Raji (cell line): ENCODE measurements around the gene ITPK1.

ENCODE experiments used
- POLR2A ChIP-seq: IDR thresholded peaks from 2 replicates; pipeline ENCODE4 v1.6.1; 2011; ENCODE audit warnings: low read depth, low read length, control low read depth; ENCODE audit not compliant: insufficient read depth

The ITPK1 gene

GRCh38 chr14:92952481-92953298, 163.0 kb downstream of the ITPK1 start:
- no peak for TF ChIP-seq POLR2A

GRCh38 chr14:92951912-92952471, 163.7 kb downstream of the ITPK1 start:
- no peak for TF ChIP-seq POLR2A

- no peak for TF ChIP-seq POLR2A
Measured at GRCh38 chr14:92951261-92951660, 164.5 kb downstream of the ITPK1 start.

GRCh38 chr14:92950773-92951172, 165.0 kb downstream of the ITPK1 start:
- TF ChIP-seq POLR2A = no peak

GRCh38 chr14:92950193-92950540, 165.6 kb downstream of the ITPK1 start:
- TF ChIP-seq POLR2A = no peak

- TF ChIP-seq POLR2A = no peak
Measured at GRCh38 chr14:92949496-92950192, 166.1 kb downstream of the ITPK1 start.

GRCh38 chr14:92948647-92949046, 167.1 kb downstream of the ITPK1 start:
- no peak for TF ChIP-seq POLR2A

GRCh38 chr14:92946847-92947545, 168.7 kb downstream of the ITPK1 start:
- TF ChIP-seq POLR2A = no peak

- TF ChIP-seq POLR2A = no peak
Measured at GRCh38 chr14:92945959-92946846, 169.5 kb downstream of the ITPK1 start.

- TF ChIP-seq POLR2A = no peak
Measured at GRCh38 chr14:92945544-92945943, 170.2 kb downstream of the ITPK1 start.

GRCh38 chr14:92944976-92945375, 170.7 kb downstream of the ITPK1 start:
- TF ChIP-seq POLR2A = no peak

- TF ChIP-seq POLR2A = no peak
Measured at GRCh38 chr14:92943855-92944570, 171.7 kb downstream of the ITPK1 start.

- TF ChIP-seq POLR2A = no peak
Measured at GRCh38 chr14:92942976-92943710, 172.6 kb downstream of the ITPK1 start.

GRCh38 chr14:92942576-92942975, 173.1 kb downstream of the ITPK1 start:
- no peak for TF ChIP-seq POLR2A

GRCh38 chr14:92942136-92942535, 173.6 kb downstream of the ITPK1 start:
- TF ChIP-seq POLR2A = no peak
